Kidney (tissue), 14 donors: Measurements from ENCODE around the gene PROX2. TPM values are rescaled to one million over a fixed set of nuclear protein-coding genes. Genes with fewer than 3 reads are reported as not detected.

Source experiments
- DNase-seq, 5 donors: peaks; one replicate each; pipeline ENCODE4 v3.0.0-alpha.2; 2013 to 2020
- FAIRE-seq: peaks from 2 replicates; lab custom pipeline; 2012; peaks lifted over from hg19 to GRCh38; lab: Jason Lieb, UNC
- H3K27ac ChIP-seq, 2 donors: one replicate each; pipeline ENCODE4 v1.7.0; 2013; ENCODE audit warnings: low read depth in 2 of 2, low read length in 2 of 2, inconsistent platforms in 1 of 2
- H3K27me3 ChIP-seq: one replicate; pipeline ENCODE4 v1.7.1; 2013; ENCODE audit warnings: low read length, inconsistent platforms; ENCODE audit not compliant: control insufficient read depth, insufficient read depth
- H3K36me3 ChIP-seq, 3 donors: one replicate each; pipeline versions ENCODE4 v1.7.0 to v1.7.1; 2013; ENCODE audit warnings: low read length in 3 of 3, control low read depth in 1 of 3, inconsistent platforms in 1 of 3; ENCODE audit not compliant: insufficient read depth in 3 of 3, control insufficient read depth in 2 of 3
- H3K4me1 ChIP-seq, 3 donors: one replicate each; pipeline versions ENCODE4 v1.7.0 to v1.7.1; 2013; ENCODE audit warnings: low read length in 3 of 3, inconsistent platforms in 1 of 3, low read depth in 1 of 3; ENCODE audit not compliant: control insufficient read depth in 2 of 3, insufficient read depth in 2 of 3
- H3K4me3 ChIP-seq, 3 donors: one replicate each; pipeline versions ENCODE4 v1.7.0 to v1.8.1; 2013; ENCODE audit warnings: low read length in 3 of 3, control low read depth in 1 of 3, inconsistent platforms in 1 of 3
- H3K9ac ChIP-seq, 3 donors: one replicate each; pipeline versions ENCODE4 v1.7.0 to v1.7.1; 2013; ENCODE audit warnings: low read length in 3 of 3, control low read depth in 1 of 3, inconsistent platforms in 1 of 3
- H3K9me3 ChIP-seq, 3 donors: one replicate each; pipeline versions ENCODE4 v1.7.0 to v1.7.1; 2013; ENCODE audit warnings: low read length in 3 of 3, control low read depth in 1 of 3, inconsistent platforms in 1 of 3; ENCODE audit not compliant: control insufficient read depth in 2 of 3, insufficient read depth in 1 of 3
- intact Hi-C: fragments of 100-400 bp; cut with DNase I; formaldehyde crosslinking; loops from one replicate; pipeline ENCODE4 v1.11.1; 2022
- polyA plus RNA-seq: library from polyadenylated mRNA; stranded (reverse); fragments of 350-450 nt; fragmentation: Illumina TruSeq; extraction: RNeasy Lipid Tissue Mini Kit (QIAGEN cat#74804); gene quantifications from one replicate; pipeline ENCODE4 v1.2.3, GENCODE V29; 2014; ENCODE audit warnings: low read depth, low replicate concordance; ENCODE audit not compliant: insufficient read depth
- total RNA-seq: library from RNA; stranded (reverse); fragmentation: NEBNext Ultra II Directional; extraction: Animal tissue kit (Norgen Biotek cat#: 25700); gene quantifications from one replicate; pipeline ENCODE4 v1.2.1, GENCODE V29; 2021
- TF ChIP-seq, protein P1 (sequence below): IDR thresholded peaks from 3 replicates; pipeline ENCODE4 v1.5.1; 2012; ENCODE audit warnings: mild to moderate bottlenecking, moderate library complexity, borderline replicate concordance; ENCODE audit not compliant: insufficient read depth; ENCODE audit errors: extremely low read depth
- donor health status: control.
- donor health status: control.
- donor health status: control.
- donor health status: control.
- donor health status: control.
- donor health status: DM: yes; HTN: yes; CAD: no.
- donor health status: Normal renal cell carcinoma (clear cell type).

Gene PROX2
- total and polyA plus RNA-seq, 2 donors from 2014 or later: not detected

DNA sequence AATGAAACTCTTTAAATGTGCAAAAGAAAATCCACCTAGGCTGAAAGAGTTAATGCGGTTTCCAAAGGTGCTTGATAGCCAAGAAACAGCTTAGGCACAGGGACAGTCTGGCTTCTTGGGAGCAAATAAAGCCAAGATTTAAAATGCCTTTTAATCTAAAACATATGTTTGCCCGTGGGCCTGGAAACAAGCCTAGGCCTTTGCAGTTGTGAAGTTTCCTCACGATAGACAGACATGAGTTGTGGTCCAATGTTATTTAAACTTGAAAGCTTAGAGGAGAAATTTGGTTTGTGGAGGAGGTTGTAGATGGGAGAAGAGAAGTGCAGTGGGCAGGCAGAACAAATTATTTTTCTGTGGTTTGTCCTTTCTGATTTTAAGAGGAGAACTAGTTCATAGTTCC is 29.8 kb downstream of the PROX2 start:
- H3K36me3 ChIP-seq: no peaks in the 10 kb centered on the region
- no peaks in the 10 kb centered on the region for H3K4me1 ChIP-seq
- intact Hi-C loops: no loop called here
- no peaks in the 10 kb centered on the region for H3K9me3 ChIP-seq
- FAIRE-seq (no peak), DNase-seq (no peak)
- TF ChIP-seq, protein P1, sequence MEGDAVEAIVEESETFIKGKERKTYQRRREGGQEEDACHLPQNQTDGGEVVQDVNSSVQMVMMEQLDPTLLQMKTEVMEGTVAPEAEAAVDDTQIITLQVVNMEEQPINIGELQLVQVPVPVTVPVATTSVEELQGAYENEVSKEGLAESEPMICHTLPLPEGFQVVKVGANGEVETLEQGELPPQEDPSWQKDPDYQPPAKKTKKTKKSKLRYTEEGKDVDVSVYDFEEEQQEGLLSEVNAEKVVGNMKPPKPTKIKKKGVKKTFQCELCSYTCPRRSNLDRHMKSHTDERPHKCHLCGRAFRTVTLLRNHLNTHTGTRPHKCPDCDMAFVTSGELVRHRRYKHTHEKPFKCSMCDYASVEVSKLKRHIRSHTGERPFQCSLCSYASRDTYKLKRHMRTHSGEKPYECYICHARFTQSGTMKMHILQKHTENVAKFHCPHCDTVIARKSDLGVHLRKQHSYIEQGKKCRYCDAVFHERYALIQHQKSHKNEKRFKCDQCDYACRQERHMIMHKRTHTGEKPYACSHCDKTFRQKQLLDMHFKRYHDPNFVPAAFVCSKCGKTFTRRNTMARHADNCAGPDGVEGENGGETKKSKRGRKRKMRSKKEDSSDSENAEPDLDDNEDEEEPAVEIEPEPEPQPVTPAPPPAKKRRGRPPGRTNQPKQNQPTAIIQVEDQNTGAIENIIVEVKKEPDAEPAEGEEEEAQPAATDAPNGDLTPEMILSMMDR: no peak
- H3K27ac ChIP-seq: no peak overlapping the region
- H3K27me3 ChIP-seq: no peaks in the 10 kb centered on the region
- H3K4me3 ChIP-seq: no peak overlapping the region
- no peak overlapping the region for H3K9ac ChIP-seq

DNA sequence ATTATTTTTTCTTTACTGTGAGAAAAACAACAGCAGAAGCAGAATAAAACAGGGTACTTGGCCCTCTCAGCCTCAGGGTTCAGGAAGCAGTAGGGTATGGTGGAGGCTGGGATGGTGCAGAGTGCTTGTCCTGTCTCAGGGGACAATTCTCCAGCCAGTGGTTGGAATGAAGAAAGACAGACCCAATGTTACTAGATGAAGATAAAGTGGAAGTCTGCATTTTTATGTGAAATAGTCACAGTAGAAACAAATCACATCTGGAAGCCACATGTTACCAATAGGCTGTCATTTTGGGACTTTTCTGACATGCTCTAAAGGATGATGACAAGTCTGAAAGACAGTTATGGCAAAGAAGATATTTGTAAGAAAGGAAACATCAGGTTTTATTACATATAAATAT is 32.3 kb downstream of the PROX2 start:
- Histone ChIP-seq H3K27ac (no peak overlapping the region), H3K36me3 (peaks cover 0 to 2% (median 0%) of the 10 kb centered on the region in 3 donors), H3K9me3 (no peaks in the 10 kb centered on the region), H3K4me1 (no peaks in the 10 kb centered on the region), H3K9ac (no peak overlapping the region), H3K27me3 (no peaks in the 10 kb centered on the region), H3K4me3 (no peak overlapping the region)
- DNase-seq (no peak), FAIRE-seq (no peak)
- intact Hi-C loops: no loop called here
- TF ChIP-seq, protein P1: no peak

DNA sequence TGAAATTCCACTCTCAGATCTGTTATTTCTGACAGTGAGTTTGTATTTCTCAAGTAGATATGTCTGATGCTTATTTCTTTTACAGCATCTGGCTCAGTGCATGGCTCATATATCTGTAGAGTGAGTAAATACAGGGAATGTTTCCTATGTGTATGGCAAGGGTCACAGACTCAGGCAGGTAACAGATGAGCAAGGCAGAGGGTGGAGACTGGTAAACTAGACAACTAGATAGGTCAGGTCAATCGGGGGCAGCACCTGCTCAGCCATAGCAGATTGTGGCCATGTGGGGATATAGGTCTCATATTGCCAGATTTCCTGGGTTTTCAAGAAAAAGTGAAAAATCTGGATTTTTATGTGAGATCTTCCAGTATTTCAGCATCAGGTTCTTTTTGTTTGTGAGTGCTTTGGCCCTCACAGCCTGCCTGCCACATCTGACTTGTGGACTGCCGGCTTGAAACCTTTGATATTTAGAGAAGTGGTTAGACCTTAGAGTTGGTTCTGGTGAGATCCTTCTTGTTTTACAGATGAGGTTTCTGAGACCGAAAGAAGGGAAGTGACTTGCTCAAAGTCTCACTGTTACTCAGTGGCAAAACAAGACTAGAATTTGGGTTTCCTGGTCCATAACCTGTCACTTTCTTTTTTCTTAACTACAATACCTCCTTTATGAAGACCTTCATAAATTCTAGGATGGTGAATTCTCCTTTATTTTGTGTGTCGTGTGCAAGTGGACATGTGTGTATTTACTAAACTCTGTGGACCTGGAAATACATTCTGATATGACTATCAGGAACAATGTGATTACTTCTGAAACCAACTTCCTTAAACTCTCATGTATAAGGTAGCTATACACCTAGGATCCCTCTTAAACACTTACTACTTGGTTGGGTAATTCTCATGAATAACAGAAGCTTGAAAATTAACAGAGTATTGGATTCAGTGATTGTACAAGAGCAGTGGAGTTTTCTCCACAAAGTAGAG is 34.4 kb downstream of the PROX2 start:
- TF ChIP-seq, protein P1: no peak
- H3K4me1 ChIP-seq: peaks cover 0 to 4% (median 0%) of the 10 kb centered on the region in 3 donors
- peaks cover 0 to 2% (median 0%) of the 10 kb centered on the region in 3 donors for H3K36me3 ChIP-seq
- DNase-seq: no peak
- intact Hi-C loops: no loop called here
- no peaks in the 10 kb centered on the region for H3K9me3 ChIP-seq
- no peak overlapping the region for H3K4me3 ChIP-seq
- no peak for FAIRE-seq
- no peaks in the 10 kb centered on the region for H3K27me3 ChIP-seq
- H3K9ac ChIP-seq: no peak overlapping the region
- H3K27ac ChIP-seq: no peak overlapping the region
